WTC11 (cell line): ENCODE data around the gene HYDIN. TPM values are rescaled to one million over a fixed set of nuclear protein-coding genes. Genes with fewer than 3 reads are reported as not detected.

ENCODE experiments used
- ATAC-seq: fragments of 200-7000 bp; cut with Tn5 transposase; 2 replicates; pipeline ENCODE4 v1.10.0; 2021; ENCODE audit warnings: mild to moderate bottlenecking, moderate library complexity
- CTCF ChIA-PET: fragments of 300-600 bp; sonication (Branson Sonifier 250); formaldehyde crosslinking; loops from one replicate; lab custom pipeline; 2021; ENCODE audit warnings: antibody characterized with exemption; lab: Charles Lee
- POLR2A ChIA-PET: fragments of 350-600 bp; sonication (Branson Sonifier 250); formaldehyde crosslinking; loops from one replicate; lab custom pipeline; 2021; ENCODE audit warnings: antibody characterized with exemption; lab: Charles Lee
- DNase-seq: peaks from one replicate; pipeline ENCODE4 v3.0.0; 2021; ENCODE audit warnings: low spot score
- H3K27ac Mint-ChIP-seq: 2 replicates; pipeline ENCODE4 v1.8.0; 2021; ENCODE audit warnings: mixed read lengths
- H3K27me3 Mint-ChIP-seq: 2 replicates; pipeline ENCODE4 v1.8.0; 2021; ENCODE audit warnings: low read depth, mild to moderate bottlenecking, moderate library complexity, mixed read lengths
- H3K36me3 Mint-ChIP-seq: 2 replicates; pipeline ENCODE4 v1.8.0; 2021; ENCODE audit warnings: mixed read lengths
- H3K4me1 Mint-ChIP-seq: 2 replicates; pipeline ENCODE4 v1.8.0; 2022; ENCODE audit warnings: mixed read lengths
- H3K4me3 Mint-ChIP-seq: 2 replicates; pipeline ENCODE4 v1.8.0; 2021; ENCODE audit warnings: mild to moderate bottlenecking, moderate library complexity, mixed read lengths
- H3K9me3 Mint-ChIP-seq: 2 replicates; pipeline ENCODE4 v1.8.0; 2021; ENCODE audit warnings: mixed read lengths
- ARID4B ChIP-seq: sonication (generic); formaldehyde crosslinking; IDR thresholded peaks from 2 replicates; pipeline ENCODE4 v1.8.0; 2023; ENCODE audit warnings: missing genetic modification reagents, mild to moderate bottlenecking, borderline replicate concordance
- CDX4 ChIP-seq: fragments of 250-450 bp; sonication (Bioruptor Pico); IDR thresholded peaks from 2 replicates; pipeline ENCODE4 v1.9.0; 2021; ENCODE audit warnings: moderate library complexity, mild to moderate bottlenecking, inconsistent platforms, borderline replicate concordance
- ELF4 ChIP-seq: sonication (generic); formaldehyde crosslinking; IDR thresholded peaks from 2 replicates; pipeline ENCODE4 v1.8.1; 2022; ENCODE audit warnings: low read depth, mild to moderate bottlenecking, moderate library complexity, missing genetic modification reagents
- EMX1 ChIP-seq: fragments of 250-450 bp; sonication (Bioruptor Pico); IDR thresholded peaks from 2 replicates; pipeline ENCODE4 v1.8.0; 2021; ENCODE audit warnings: mild to moderate bottlenecking
- FOXK1 ChIP-seq: sonication (generic); formaldehyde crosslinking; IDR thresholded peaks from 2 replicates; pipeline ENCODE4 v1.8.0; 2022; ENCODE audit warnings: mild to moderate bottlenecking, moderate library complexity, missing genetic modification reagents
- HMGXB4 ChIP-seq: sonication (generic); formaldehyde crosslinking; IDR thresholded peaks from 2 replicates; pipeline ENCODE4 v1.8.1; 2023; ENCODE audit warnings: mild to moderate bottlenecking, moderate library complexity, missing genetic modification reagents
- KAT7 ChIP-seq: sonication (generic); formaldehyde crosslinking; IDR thresholded peaks from 2 replicates; pipeline ENCODE4 v1.8.1; 2023; ENCODE audit warnings: missing genetic modification reagents, mild to moderate bottlenecking, borderline replicate concordance
- MLX ChIP-seq: sonication (generic); formaldehyde crosslinking; IDR thresholded peaks from 2 replicates; pipeline ENCODE4 v1.8.1; 2023; ENCODE audit warnings: mild to moderate bottlenecking, missing genetic modification reagents, moderate library complexity
- MYBL2 ChIP-seq: sonication (generic); formaldehyde crosslinking; IDR thresholded peaks from 2 replicates; pipeline ENCODE4 v1.8.1; 2023; ENCODE audit warnings: mild to moderate bottlenecking, moderate library complexity, missing genetic modification reagents
- NFATC4 ChIP-seq: fragments of 250-450 bp; sonication (Bioruptor Pico); IDR thresholded peaks from 2 replicates; pipeline ENCODE4 v1.9.0; 2021; ENCODE audit warnings: mild to moderate bottlenecking
- OVOL2 ChIP-seq: fragments of 250-450 bp; sonication (Bioruptor Pico); IDR thresholded peaks from 2 replicates; pipeline ENCODE4 v1.9.0; 2021; ENCODE audit warnings: mild to moderate bottlenecking, borderline replicate concordance
- PRRX2 ChIP-seq: fragments of 250-450 bp; sonication (Bioruptor Pico); IDR thresholded peaks from 2 replicates; pipeline ENCODE4 v1.8.0; 2021; ENCODE audit warnings: mild to moderate bottlenecking
- TEAD1 ChIP-seq: sonication (generic); formaldehyde crosslinking; IDR thresholded peaks from 2 replicates; pipeline ENCODE4 v1.8.0; 2022; ENCODE audit warnings: mild to moderate bottlenecking, missing genetic modification reagents
- TP53 ChIP-seq: sonication (generic); formaldehyde crosslinking; IDR thresholded peaks from 2 replicates; pipeline ENCODE4 v1.8.1; 2023; ENCODE audit warnings: mild to moderate bottlenecking, missing genetic modification reagents
- USF1 ChIP-seq: sonication (generic); formaldehyde crosslinking; IDR thresholded peaks from 2 replicates; pipeline ENCODE4 v1.8.0; 2022; ENCODE audit warnings: mild to moderate bottlenecking, missing genetic modification reagents
- USF2 ChIP-seq: sonication (generic); formaldehyde crosslinking; IDR thresholded peaks from 2 replicates; pipeline ENCODE4 v1.8.1; 2023; ENCODE audit warnings: mild to moderate bottlenecking, missing genetic modification reagents, moderate library complexity
- ZBTB21 ChIP-seq: sonication (generic); formaldehyde crosslinking; IDR thresholded peaks from 2 replicates; pipeline ENCODE4 v1.8.1; 2023; ENCODE audit warnings: mild to moderate bottlenecking, missing genetic modification reagents, borderline replicate concordance
- ZNF232 ChIP-seq: sonication (generic); formaldehyde crosslinking; IDR thresholded peaks from 2 replicates; pipeline ENCODE4 v1.8.0; 2022; ENCODE audit warnings: mild to moderate bottlenecking, missing genetic modification reagents
- ZNF317 ChIP-seq: sonication (generic); formaldehyde crosslinking; IDR thresholded peaks from 2 replicates; pipeline ENCODE4 v1.8.1; 2023; ENCODE audit warnings: low read depth, mild to moderate bottlenecking, moderate library complexity, missing genetic modification reagents, borderline replicate concordance
- ZNF396 ChIP-seq: fragments of 250-450 bp; sonication (Bioruptor Pico); IDR thresholded peaks from 2 replicates; pipeline ENCODE4 v1.8.0; 2021; ENCODE audit warnings: mild to moderate bottlenecking, moderate library complexity, borderline replicate concordance
- ZNF423 ChIP-seq: fragments of 250-450 bp; sonication (Bioruptor Pico); IDR thresholded peaks from 2 replicates; pipeline ENCODE4 v2.1.2; 2022; ENCODE audit warnings: mild to moderate bottlenecking, moderate library complexity
- ZNF425 ChIP-seq: fragments of 250-450 bp; sonication (Bioruptor Pico); conservative IDR thresholded peaks from 2 replicates; pipeline ENCODE4 v1.9.0; 2021; ENCODE audit warnings: mild to moderate bottlenecking
- ZNF512 ChIP-seq: sonication (generic); formaldehyde crosslinking; IDR thresholded peaks from 2 replicates; pipeline ENCODE4 v1.8.1; 2022; ENCODE audit warnings: missing genetic modification reagents, borderline replicate concordance
- total RNA-seq: library from RNA; stranded (reverse); gene quantifications from 3 replicates; pipeline ENCODE4 v1.2.3, GENCODE V29; 2021

The HYDIN gene
- total RNA-seq, 1 experiment from 2014 or later, result 2.6 TPM

- H3K27me3 Mint-ChIP-seq, result no peaks in the 10 kb centered on the region
- H3K4me1 Mint-ChIP-seq, result peaks cover 2% of the 10 kb centered on the region; the same call in 1 of the 2 replicates
- TF ChIP-seq FOXK1 (CRISPR knock-in tag) (no peak), ZNF423 (CRISPR knock-in tag) (no peak), HMGXB4 (CRISPR knock-in tag) (no peak), ZBTB21 (peak; percentile 80; the same call in 1 of the 2 replicates), ARID4B (CRISPR knock-in tag) (no peak), ZNF512 (CRISPR knock-in tag) (no peak), ZNF396 (CRISPR knock-in tag) (no peak), USF2 (0 out of 2 replicates have a peak, but pooled peaks have one; percentile 10), TP53 (CRISPR knock-in tag) (0 out of 2 replicates have a peak, but pooled peaks have one; percentile 37), ZNF317 (no peak), MYBL2 (CRISPR knock-in tag) (no peak), TEAD1 (CRISPR knock-in tag) (no peak)
- TF ChIP-seq, all 79 proteins: peak for 3
- Mint-ChIP-seq H3K4me3 (no peak overlapping the region), H3K9me3 (peaks cover 7% of the 10 kb centered on the region), H3K27ac (peak overlapping the region; percentile 89; the same call in 1 of the 2 replicates), H3K36me3 (peaks cover 51% of the 10 kb centered on the region)
- ChIA-PET POLR2A (no interaction called here), CTCF (interaction anchor here (1.0 to 3.0 kb wide), 5 partner anchors 9 to 99 kb away, joined by 3 to 13 read pairs (median 4); no protein-coding TSS in a partner anchor)
- DNase-seq (peak; percentile 90), ATAC-seq (peak; percentile 94)
These were observed 451.6 kb downstream of the HYDIN start for GRCh38 chr16:70778901-70779309.

GRCh38 chr16:70777973-70778406 lies 452.5 kb downstream of the HYDIN start:
- Mint-ChIP-seq H3K4me3 (no peak overlapping the region), H3K4me1 (peaks cover 2% of the 10 kb centered on the region; the same call in 1 of the 2 replicates), H3K36me3 (peaks cover 42% of the 10 kb centered on the region), H3K9me3 (peaks cover 7% of the 10 kb centered on the region), H3K27ac (peak overlapping the region; percentile 18; the same call in 1 of the 2 replicates), H3K27me3 (no peaks in the 10 kb centered on the region)
- POLR2A ChIA-PET, result no interaction called here
- CTCF ChIA-PET, result interaction anchor here (1.0 to 3.0 kb wide), 5 partner anchors 8 to 98 kb away, joined by 3 to 13 read pairs (median 4); no protein-coding TSS in a partner anchor
- ATAC-seq, result no peak
- DNase-seq, result peak; percentile 42
- TF ChIP-seq MLX (CRISPR knock-in tag), result no peak
- TF ChIP-seq OVOL2 (CRISPR knock-in tag), result no peak
- TF ChIP-seq PRRX2 (CRISPR knock-in tag), result no peak
- TF ChIP-seq ELF4 (CRISPR knock-in tag), result no peak
- TF ChIP-seq USF1 (CRISPR knock-in tag), result no peak
- TF ChIP-seq ZNF425 (CRISPR knock-in tag), result no peak
- TF ChIP-seq ZNF232, result no peak
- TF ChIP-seq CDX4, result no peak
- no peak for TF ChIP-seq EMX1 (CRISPR knock-in tag)
- no peak for TF ChIP-seq NFATC4
- no peak for TF ChIP-seq KAT7 (CRISPR knock-in tag)
